22Rv1 (cell line): Measurements from ENCODE around the gene TENT4A.

Experiments used
- CTCF ChIP-seq: fragments of 450-650 bp; IDR thresholded peaks from 2 replicates; pipeline ENCODE4 v1.5.1; 2017; ENCODE audit warnings: mild to moderate bottlenecking
- ZFX ChIP-seq: fragments of 450-650 bp; IDR thresholded peaks from 2 replicates; pipeline ENCODE4 v1.6.1; 2017; ENCODE audit warnings: antibody characterized with exemption, borderline replicate concordance

GRCh38 chr5:6728795-6729183, 15.6 kb downstream of the TENT4A start:
- no peak for TF ChIP-seq CTCF
- TF ChIP-seq ZFX: no peak
